HCT116 (cell line): ENCODE data around the gene ITGA11.

Experiments
- CEBPB ChIP-seq: IDR thresholded peaks from 2 replicates; pipeline ENCODE4 v1.6.1; 2012; ENCODE audit warnings: low read depth
- CTCF ChIP-seq, 3 experiments: fragments of 200-600 bp in 1 of 3; sonication (generic) in 1 of 3; IDR thresholded peaks in 2 of 3; conservative IDR thresholded peaks in 1 of 3; 2 replicates each; pipeline ENCODE4 v1.5.1; 2012 to 2017; ENCODE audit warnings: low read depth in 2 of 3, low read length in 2 of 3, antibody characterized with exemption in 1 of 3, borderline replicate concordance in 1 of 3, control low read depth in 1 of 3, mild to moderate bottlenecking in 1 of 3, mixed read lengths in 1 of 3, mixed run types in 1 of 3, moderate library complexity in 1 of 3; ENCODE audit not compliant: insufficient read depth in 1 of 3
- JUND ChIP-seq: IDR thresholded peaks from 2 replicates; pipeline ENCODE4 v1.6.1; 2012
- MAX ChIP-seq: IDR thresholded peaks from 2 replicates; pipeline ENCODE4 v1.6.1; 2012
- POLR2A ChIP-seq: IDR thresholded peaks from 2 replicates; pipeline ENCODE4 v1.7.0; 2011; ENCODE audit warnings: borderline replicate concordance; ENCODE audit not compliant: insufficient read depth, insufficient read length; ENCODE audit errors: extremely low read depth
- SIN3A ChIP-seq: IDR thresholded peaks from 2 replicates; pipeline ENCODE4 v1.6.1; 2012; ENCODE audit warnings: low read depth
- SP1 ChIP-seq: IDR thresholded peaks from 2 replicates; pipeline ENCODE4 v1.6.1; 2012; ENCODE audit warnings: low read depth
- YY1 ChIP-seq: IDR thresholded peaks from 2 replicates; pipeline ENCODE4 v1.6.1; 2011; ENCODE audit warnings: low read length, low read depth, moderate library complexity, mild to moderate bottlenecking; ENCODE audit not compliant: insufficient replicate concordance; ENCODE audit errors: extremely low read depth

DNA sequence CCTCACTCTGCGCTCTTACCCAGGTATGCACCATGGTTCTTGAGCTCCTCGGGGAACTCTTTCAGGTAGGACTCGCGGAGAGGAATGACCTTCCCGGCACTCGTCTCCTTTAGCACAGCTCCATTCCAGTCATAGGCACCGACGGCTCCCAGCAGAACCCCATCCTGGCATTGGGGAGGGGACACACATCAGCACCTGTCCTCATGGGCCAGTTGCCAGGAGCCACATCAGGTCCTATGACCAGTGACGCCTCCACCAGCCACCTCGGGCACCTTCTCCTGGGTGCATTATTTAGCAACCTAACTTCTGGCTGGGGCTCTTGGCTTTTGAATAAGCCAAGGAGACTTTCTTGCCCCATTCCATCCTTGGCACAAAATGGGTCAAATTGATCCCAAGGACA is 92.5 kb downstream of the ITGA11 start:
- TF ChIP-seq SIN3A (no peak), POLR2A (no peak), CTCF (IDR thresholded peaks at IDR 0.05 in 2 of 3, conservative IDR thresholded peaks at IDR 0.05 in 1 of 3; ENCODE audit: borderline replicate concordance in 1 of 3, insufficient read depth in 1 of 3, low read depth in 2 of 3, low read length in 2 of 3) (no peak), MAX (no peak), CEBPB (no peak), YY1 (no peak), SP1 (no peak), JUND (no peak)
